ENCODE measurements around the gene MYO1H. TPM values are rescaled to one million over a fixed set of nuclear protein-coding genes. Genes with fewer than 3 reads are reported as not detected.

MYO1H gene
- total and polyA plus RNA-seq, 2 of the 13 experiments (the other 11 are each of a cell fraction or from before 2014, with no cell fraction given), result not detected

- TF ChIP-seq ZNF230 (CRISPR knock-in tag; IDR thresholded peaks at IDR 0.05), result peak; percentile 58; the same call in 1 of the 2 replicates
- TF ChIP-seq MTA1 (CRISPR knock-in tag; IDR thresholded peaks at IDR 0.05; ENCODE audit: borderline replicate concordance), result peak; percentile 83; the same call in 1 of the 2 replicates
- 0 out of 4 replicates have a peak, but pooled peaks of 1 of the 2 experiments have one; percentile 29 for TF ChIP-seq ATF4 (CRISPR knock-in tag; IDR thresholded peaks at IDR 0.05)
- TF ChIP-seq SRSF1 (optimal IDR thresholded peaks at IDR 0.05; ENCODE audit: low read depth, low read length), result no peak
- TF ChIP-seq NCOA1 (CRISPR knock-in tag; IDR thresholded peaks at IDR 0.05), result no peak
- no peak for TF ChIP-seq LRRFIP1 (CRISPR knock-in tag; conservative IDR thresholded peaks at IDR 0.05)
- TF ChIP-seq YEATS4 (CRISPR knock-in tag; IDR thresholded peaks at IDR 0.05; ENCODE audit: borderline replicate concordance), result no peak
- TF ChIP-seq CCDC6 (CRISPR knock-in tag; IDR thresholded peaks at IDR 0.05), result no peak
- no peak for TF ChIP-seq HNRNPUL1 (IDR thresholded peaks at IDR 0.05; ENCODE audit: low read depth, low read length)
- 0 out of 2 replicates have a peak, but pooled peaks have one; percentile 39 for TF ChIP-seq RNF2 (conservative IDR thresholded peaks at IDR 0.05; ENCODE audit: low read depth)
- no peak for TF ChIP-seq KDM5A (IDR thresholded peaks at IDR 0.05; ENCODE audit: borderline replicate concordance, low read length)
- no peak for TF ChIP-seq ZNF256 (CRISPR knock-in tag; conservative IDR thresholded peaks at IDR 0.05)
- no peak for TF ChIP-seq ZNF713 (CRISPR knock-in tag; IDR thresholded peaks at IDR 0.05)
- TF ChIP-seq ZSCAN5A (CRISPR knock-in tag; IDR thresholded peaks at IDR 0.05; ENCODE audit: borderline replicate concordance), result no peak
- no peak for TF ChIP-seq SAFB2 (CRISPR knock-in tag; IDR thresholded peaks at IDR 0.05; ENCODE audit: borderline replicate concordance, low read depth)
- no peak for TF ChIP-seq ZNF564 (CRISPR knock-in tag; IDR thresholded peaks at IDR 0.05)
- no peak for TF ChIP-seq DBP (CRISPR knock-in tag; IDR thresholded peaks at IDR 0.05; ENCODE audit: not compliant biosample characterization)
- TF ChIP-seq ATF6 (CRISPR knock-in tag; conservative IDR thresholded peaks at IDR 0.05), result no peak
- TF ChIP-seq RAD21 (CRISPR knock-in tag; IDR thresholded peaks at IDR 0.05), result no peak
These were observed 40.6 kb upstream of the MYO1H start (continued) for GRCh38 chr12:109307051-109307450.

Measured in HepG2 (cell line).